CD14-positive monocyte (primary cell): ENCODE results near the gene CALML4. TPM values are rescaled to one million over a fixed set of nuclear protein-coding genes. Genes with fewer than 3 reads are reported as not detected.
A peak's percentile ranks its signal among the peaks of the same experiment; 100 is the strongest.
"Not testable (repeated sequence)": the region's sequence is repeated elsewhere in the genome, so short reads cannot be mapped to it uniquely, and the experiment has no call there.

ENCODE experiments used
- DNase-seq, 3 donors: peaks; one replicate each; pipeline ENCODE4 v3.0.0-alpha.2; 2011 to 2022
- H2AFZ ChIP-seq: 2 replicates; pipeline ENCODE4 v1.6.0; 2012; ENCODE audit warnings: mild to moderate bottlenecking, low read depth, low read length, inconsistent platforms; ENCODE audit not compliant: insufficient read depth, poor library complexity, severe bottlenecking
- H3K27ac ChIP-seq, 2 donors: 1 replicate in 1 of 2; 2 replicates in 1 of 2; pipeline ENCODE4 v1.5.1; 2012 to 2013; ENCODE audit warnings: low read length in 2 of 2, control low read depth in 1 of 2, inconsistent platforms in 1 of 2, low read depth in 1 of 2, mild to moderate bottlenecking in 1 of 2
- H3K27me3 ChIP-seq, 2 donors: one replicate each; pipeline versions ENCODE4 v1.6.0 to v1.6.1; 2011 to 2013; ENCODE audit warnings: low read length in 2 of 2; ENCODE audit not compliant: control insufficient read depth in 2 of 2, insufficient read depth in 2 of 2
- H3K36me3 ChIP-seq, 2 donors: replicated peaks in 1 of 2; 1 replicate in 1 of 2; 2 replicates in 1 of 2; pipeline versions ENCODE4 v1.5.1 to v1.6.1; 2012 to 2013; ENCODE audit warnings: low read length in 2 of 2, control low read depth in 1 of 2, inconsistent platforms in 1 of 2, mild to moderate bottlenecking in 1 of 2; ENCODE audit not compliant: insufficient read depth in 2 of 2, control insufficient read depth in 1 of 2
- H3K4me1 ChIP-seq, 2 donors: 1 replicate in 1 of 2; 2 replicates in 1 of 2; pipeline versions ENCODE4 v1.5.1 to v1.6.1; 2012 to 2013; ENCODE audit warnings: low read length in 2 of 2, control low read depth in 1 of 2, inconsistent platforms in 1 of 2, mild to moderate bottlenecking in 1 of 2, moderate library complexity in 1 of 2; ENCODE audit not compliant: insufficient read depth in 2 of 2, control insufficient read depth in 1 of 2
- H3K4me2 ChIP-seq: replicated peaks from 2 replicates; pipeline ENCODE3; 2012; ENCODE audit warnings: low read length, moderate library complexity, mild to moderate bottlenecking; ENCODE audit not compliant: poor library complexity, severe bottlenecking; ENCODE audit errors: extremely low read depth
- H3K4me3 ChIP-seq, 3 experiments: fragments of 200-600 bp in 1 of 3; sonication (generic) in 1 of 3; replicated peaks in 1 of 3; 1 replicate in 2 of 3; 2 replicates in 1 of 3; pipeline ENCODE4 v1.5.1; 2011 to 2013; ENCODE audit warnings: low read length in 3 of 3, mild to moderate bottlenecking in 3 of 3, control low read depth in 2 of 3, low read depth in 2 of 3, inconsistent platforms in 1 of 3, moderate library complexity in 1 of 3
- H3K79me2 ChIP-seq: 2 replicates; pipeline ENCODE4 v1.6.0; 2012; ENCODE audit warnings: mild to moderate bottlenecking, control low read depth, inconsistent platforms, low read length, moderate library complexity; ENCODE audit not compliant: insufficient read depth
- H3K9ac ChIP-seq: 2 replicates; pipeline ENCODE4 v1.6.0; 2017; ENCODE audit warnings: low read length, mild to moderate bottlenecking; ENCODE audit not compliant: insufficient read depth, poor library complexity, severe bottlenecking
- H3K9me3 ChIP-seq, 2 donors: replicated peaks in 1 of 2; 1 replicate in 1 of 2; 2 replicates in 1 of 2; pipeline versions ENCODE4 v1.5.1 to v1.6.1; 2012 to 2013; ENCODE audit warnings: low read length in 2 of 2, control low read depth in 1 of 2; ENCODE audit not compliant: control insufficient read depth in 1 of 2, insufficient read depth in 1 of 2
- H4K20me1 ChIP-seq: 2 replicates; pipeline ENCODE4 v1.6.0; 2012; ENCODE audit warnings: mild to moderate bottlenecking, low read length, control low read depth, moderate library complexity; ENCODE audit not compliant: insufficient read depth
- H3K27ac Mint-ChIP-seq, 7 donors: one replicate each; pipeline ENCODE4 v1.8.0; 2020; ENCODE audit warnings: mild to moderate bottlenecking in 7 of 7, mixed read lengths in 7 of 7, moderate library complexity in 6 of 7, inconsistent platforms in 2 of 7
- H3K27me3 Mint-ChIP-seq, 3 donors: one replicate each; pipeline ENCODE4 v1.8.0; 2021 to 2022; ENCODE audit warnings: low read depth in 3 of 3, mild to moderate bottlenecking in 3 of 3, mixed read lengths in 3 of 3, moderate library complexity in 3 of 3, inconsistent platforms in 1 of 3
- H3K36me3 Mint-ChIP-seq, 2 donors: one replicate each; pipeline ENCODE4 v1.8.0; 2020; ENCODE audit warnings: mixed read lengths in 2 of 2, inconsistent platforms in 1 of 2, mild to moderate bottlenecking in 1 of 2
- H3K4me1 Mint-ChIP-seq: one replicate; pipeline ENCODE4 v1.8.0; 2020; ENCODE audit warnings: mild to moderate bottlenecking, mixed read lengths
- H3K4me3 Mint-ChIP-seq, 2 donors: one replicate each; pipeline ENCODE4 v1.8.0; 2020; ENCODE audit warnings: mild to moderate bottlenecking in 2 of 2, mixed read lengths in 2 of 2, moderate library complexity in 1 of 2
- H3K9me3 Mint-ChIP-seq, 7 donors: one replicate each; pipeline ENCODE4 v1.8.0; 2020 to 2022; ENCODE audit warnings: mixed read lengths in 7 of 7, mild to moderate bottlenecking in 6 of 7, moderate library complexity in 6 of 7, inconsistent platforms in 2 of 7
- WGBS: methylation state at CpG from one replicate; pipeline ENCODE4 v1.1.5; 2013; ENCODE audit warnings: missing lambda C conversion rate; ENCODE audit not compliant: insufficient coverage; 5-methylcytosine and 5-hydroxymethylcytosine counted together
- intact Hi-C, 2 donors: fragments of 100-400 bp; cut with micrococcal nuclease; formaldehyde crosslinking; loops; one replicate each; pipeline versions ENCODE4 v1.15.0 to v1.15.1; 2023
- polyA plus RNA-seq, 3 donors: library from polyadenylated mRNA; depleted of rRNA in 1 of 3; unstranded in 2 of 3; stranded (reverse) in 1 of 3; fragments of 300-500 nt in 2 of 3; fragments of >200 nt in 1 of 3; fragmentation: Illumina TruSeq in 2 of 3; gene quantifications; 1 replicate in 2 of 3; 2 replicates in 1 of 3; pipeline ENCODE4 v1.2.3, GENCODE V29; 2012 to 2021
- TF ChIP-seq, protein P1 (sequence below): fragments of 200-600 bp; IDR thresholded peaks from one replicate; pipeline ENCODE4 v1.8.0; 2022; ENCODE audit warnings: antibody characterized with exemption, mild to moderate bottlenecking

The CALML4 gene
- polyA plus RNA-seq, 3 donors = 24.3 to 44.5 (median 38.8) TPM

DNA sequence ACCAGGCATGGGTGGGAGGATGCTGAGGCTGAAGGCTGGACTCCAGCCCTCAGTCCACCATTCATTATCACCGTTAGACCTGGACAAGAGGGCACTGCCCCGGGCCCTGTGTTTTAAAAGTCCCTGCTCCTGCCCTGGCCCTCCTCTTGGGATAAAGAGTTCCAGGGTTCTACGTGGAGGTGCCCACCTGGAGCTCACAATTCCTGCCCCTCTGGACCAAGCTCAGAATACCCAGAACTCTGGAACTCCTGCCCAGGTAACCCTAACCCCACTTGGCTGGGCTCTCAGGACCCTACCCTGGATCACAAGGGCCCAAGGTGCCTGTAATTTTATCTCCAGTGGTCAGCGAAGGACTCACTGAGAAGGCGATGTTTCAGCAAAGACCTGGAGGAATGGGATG is 1.2 kb downstream of the CALML4 start:
- H3K9me3 ChIP-seq = no peaks in the 10 kb centered on the region
- no peaks in the 10 kb centered on the region for H3K27me3 ChIP-seq
- intact Hi-C loops = no loop called here
- peak overlapping the region in 1 of 2 donors; percentile 86 for H3K27ac ChIP-seq
- Mint-ChIP-seq H3K27me3 (peaks cover 0 to 4% (median 0%) of the 10 kb centered on the region in 3 donors), H3K4me1 (peaks cover 84% of the 10 kb centered on the region), H3K27ac (peak overlapping the region in 1 of 7 donors; percentile 57), H3K4me3 (peak overlapping the region; percentile 81 to 93), H3K9me3 (no peaks in the 10 kb centered on the region), H3K36me3 (peaks cover 3 to 28% of the 10 kb centered on the region in 2 donors)
- DNase-seq = no peak
- H3K36me3 ChIP-seq = no peaks in the 10 kb centered on the region
- peaks cover 49 to 59% of the 10 kb centered on the region in 2 donors for H3K4me1 ChIP-seq
- TF ChIP-seq, protein P1, sequence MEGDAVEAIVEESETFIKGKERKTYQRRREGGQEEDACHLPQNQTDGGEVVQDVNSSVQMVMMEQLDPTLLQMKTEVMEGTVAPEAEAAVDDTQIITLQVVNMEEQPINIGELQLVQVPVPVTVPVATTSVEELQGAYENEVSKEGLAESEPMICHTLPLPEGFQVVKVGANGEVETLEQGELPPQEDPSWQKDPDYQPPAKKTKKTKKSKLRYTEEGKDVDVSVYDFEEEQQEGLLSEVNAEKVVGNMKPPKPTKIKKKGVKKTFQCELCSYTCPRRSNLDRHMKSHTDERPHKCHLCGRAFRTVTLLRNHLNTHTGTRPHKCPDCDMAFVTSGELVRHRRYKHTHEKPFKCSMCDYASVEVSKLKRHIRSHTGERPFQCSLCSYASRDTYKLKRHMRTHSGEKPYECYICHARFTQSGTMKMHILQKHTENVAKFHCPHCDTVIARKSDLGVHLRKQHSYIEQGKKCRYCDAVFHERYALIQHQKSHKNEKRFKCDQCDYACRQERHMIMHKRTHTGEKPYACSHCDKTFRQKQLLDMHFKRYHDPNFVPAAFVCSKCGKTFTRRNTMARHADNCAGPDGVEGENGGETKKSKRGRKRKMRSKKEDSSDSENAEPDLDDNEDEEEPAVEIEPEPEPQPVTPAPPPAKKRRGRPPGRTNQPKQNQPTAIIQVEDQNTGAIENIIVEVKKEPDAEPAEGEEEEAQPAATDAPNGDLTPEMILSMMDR = no peak
- H2AFZ ChIP-seq = no peak overlapping the region
- H3K9ac ChIP-seq = peak overlapping the region; percentile 70
- WGBS = 100% methylated on average over 5 of the region's 5 CpGs
- peak overlapping the region in 2 of 3 experiments; percentile 63 to 81 for H3K4me3 ChIP-seq
- peak overlapping the region; percentile 89 for H3K4me2 ChIP-seq
- peaks cover 39% of the 10 kb centered on the region for H4K20me1 ChIP-seq
- peaks cover 66% of the 10 kb centered on the region for H3K79me2 ChIP-seq

DNA sequence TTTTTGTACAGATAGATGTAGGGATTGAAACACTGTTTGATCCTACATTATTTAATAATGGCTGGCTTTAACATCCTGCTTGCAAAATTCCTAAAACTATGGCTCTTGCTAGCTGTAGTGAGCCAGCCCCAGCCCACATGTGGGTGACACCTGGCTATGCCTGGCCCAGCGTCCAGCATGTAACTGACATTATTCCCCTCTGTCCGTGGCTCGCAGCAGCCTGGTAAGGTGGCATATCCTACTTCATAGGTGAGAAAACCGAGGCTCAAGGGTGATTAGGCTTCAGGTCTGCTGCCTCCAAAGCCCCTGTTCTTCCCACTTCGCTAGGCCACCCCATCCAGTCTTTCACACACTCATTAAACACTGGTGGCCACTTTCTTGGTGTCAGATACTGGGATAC is 1.6 kb downstream of the CALML4 start:
- Mint-ChIP-seq H3K36me3 (peaks cover 3 to 30% of the 10 kb centered on the region in 2 donors), H3K4me1 (peaks cover 84% of the 10 kb centered on the region), H3K27me3 (peaks cover 0 to 4% (median 0%) of the 10 kb centered on the region in 3 donors), H3K9me3 (no peaks in the 10 kb centered on the region), H3K4me3 (peak overlapping the region in 1 of 2 donors; percentile 93), H3K27ac (peak overlapping the region in 3 of 7 donors; percentile 24 to 57 (median 31))
- no peak for DNase-seq
- Histone ChIP-seq H3K27me3 (no peaks in the 10 kb centered on the region), H2AFZ (no peak overlapping the region), H3K36me3 (no peaks in the 10 kb centered on the region), H3K79me2 (peaks cover 66% of the 10 kb centered on the region), H3K4me3 (peak overlapping the region in 1 of 3 experiments; percentile 81), H3K27ac (peak overlapping the region in 1 of 2 donors; percentile 86), H3K4me2 (peak overlapping the region; percentile 89), H4K20me1 (peaks cover 44% of the 10 kb centered on the region), H3K4me1 (peaks cover 49 to 59% of the 10 kb centered on the region in 2 donors), H3K9me3 (no peaks in the 10 kb centered on the region), H3K9ac (peak overlapping the region; percentile 70)
- TF ChIP-seq, protein P1 = no peak
- WGBS = 98% methylated on average over 4 of the region's 5 CpGs
- intact Hi-C loops = no loop called here

DNA sequence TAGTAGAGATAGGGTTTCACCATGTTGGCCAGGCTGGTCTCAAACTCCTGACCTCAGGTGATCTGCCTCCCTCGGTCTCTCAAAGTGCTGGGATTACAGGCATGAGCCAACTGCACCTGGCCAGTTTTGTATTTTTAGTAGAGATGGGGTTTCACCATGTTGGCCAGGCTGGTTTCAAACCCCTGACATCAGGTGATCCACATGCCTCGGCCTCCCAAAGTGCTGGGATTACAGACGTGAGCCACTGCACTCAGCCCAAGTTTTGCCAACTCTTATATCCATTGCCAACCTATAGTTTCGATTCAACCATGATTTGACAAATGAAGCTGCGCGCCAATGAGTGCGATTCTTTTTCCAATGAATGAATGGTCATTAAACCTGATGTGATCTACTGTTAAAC is 2.1 kb downstream of the CALML4 start:
- H3K27me3 Mint-ChIP-seq, H3K36me3 ChIP-seq, H3K27me3 ChIP-seq, H3K27ac Mint-ChIP-seq, H2AFZ ChIP-seq, H3K4me3 Mint-ChIP-seq, H3K9me3 Mint-ChIP-seq, DNase-seq, intact Hi-C loops, H3K9ac ChIP-seq, H3K9me3 ChIP-seq, H3K4me3 ChIP-seq: not testable (repeated sequence)
- H3K4me1 Mint-ChIP-seq = peaks cover 85% of the 10 kb centered on the region
- WGBS = 100% methylated on average over 2 of the region's 7 CpGs
- Histone ChIP-seq H3K79me2 (peaks cover 67% of the 10 kb centered on the region), H3K4me2 (peak overlapping the region; percentile 89), H4K20me1 (peaks cover 49% of the 10 kb centered on the region), H3K4me1 (peaks cover 49 to 59% of the 10 kb centered on the region in 2 donors), H3K27ac (peak overlapping the region in 1 of 2 donors; percentile 86)
- peaks cover 3 to 29% of the 10 kb centered on the region in 2 donors for H3K36me3 Mint-ChIP-seq
